Activated naive CD4-positive, alpha-beta T cell treated with anti-CD3 and anti-CD28 coated beads, Interleukin-2, amount 50 U/mL, for 72 hours (primary cell): Measurements from ENCODE around the gene OR52K2. TPM values are rescaled to one million over a fixed set of nuclear protein-coding genes. Genes with fewer than 3 reads are reported as not detected.

Source experiments
- total RNA-seq, 2 donors: library from RNA; stranded (reverse); gene quantifications; one replicate each; pipeline ENCODE4 v1.2.3, GENCODE V29; 2022

Gene OR52K2
- total RNA-seq, 2 donors from 2014 or later: not detected

Other genes with a start within 250 kb of the OR52K2 start
- not detected for gene OR52B4, start 80.9 kb upstream of the OR52K2 start, total RNA-seq
- gene TRIM21, start 55.6 kb upstream of the OR52K2 start, total RNA-seq: 10 to 100 TPM; 16.3 to 46.9 TPM
- gene OR52K1, start 33.4 kb downstream of the OR52K2 start, total RNA-seq: under 1 TPM; 0.20 to 0.33 TPM
- gene OR52M1, start 95.9 kb downstream of the OR52K2 start, total RNA-seq: not detected
- gene OR52I2, start 132.4 kb downstream of the OR52K2 start, total RNA-seq: not detected
- gene OR52I1, start 144.7 kb downstream of the OR52K2 start, total RNA-seq: not detected
- 10 to 100 TPM in 1 of 2 donors, 1 to 10 TPM in 1; 6.2 to 15.2 TPM for gene TRIM68, start 158.9 kb downstream of the OR52K2 start, total RNA-seq
- gene OR51D1, start 188.2 kb downstream of the OR52K2 start, total RNA-seq: not detected
- gene OR51E1, start 194.7 kb downstream of the OR52K2 start, total RNA-seq: not detected
- not detected for gene OR51E2, start 248.6 kb downstream of the OR52K2 start, total RNA-seq